HFF-Myc (cell line): Measurements from ENCODE around the gene CFAP74.

Experiments
- DNase-seq: peaks from one replicate; pipeline ENCODE4 v3.0.0-alpha.2; 2011; ENCODE audit warnings: low read depth; ENCODE audit errors: extremely low read depth
- H3K4me3 ChIP-seq: replicated peaks from 2 replicates; pipeline ENCODE4 v1.5.1; 2011; ENCODE audit warnings: low read depth, mild to moderate bottlenecking, control low read depth, low read length
- CTCF ChIP-seq: IDR thresholded peaks from 2 replicates; pipeline ENCODE4 v1.5.1; 2012; ENCODE audit warnings: mild to moderate bottlenecking, low read depth, low read length, control low read depth; ENCODE audit errors: missing control alignments

CFAP74 gene

GRCh38 chr1:2045468-2046173 is 42.0 kb upstream of the CFAP74 start:
- no peak overlapping the region for H3K4me3 ChIP-seq
- TF ChIP-seq CTCF = no peak
- DNase-seq = no peak

- DNase-seq = no peak
- peak; percentile 66 for TF ChIP-seq CTCF
- 0 out of 2 replicates have a peak overlapping the region, but pooled peaks have one; percentile 19 for H3K4me3 ChIP-seq
These were observed 41.1 kb upstream of the CFAP74 start for GRCh38 chr1:2044510-2045319.

GRCh38 chr1:2043886-2044285 is 40.3 kb upstream of the CFAP74 start:
- no peak overlapping the region for H3K4me3 ChIP-seq
- no peak for DNase-seq
- TF ChIP-seq CTCF = no peak

- no peak for DNase-seq
- no peak for TF ChIP-seq CTCF
These were observed 39.5 kb upstream of the CFAP74 start for GRCh38 chr1:2042830-2043773.

GRCh38 chr1:2041887-2042286 is 38.3 kb upstream of the CFAP74 start:
- no peak overlapping the region for H3K4me3 ChIP-seq
- no peak for TF ChIP-seq CTCF
- no peak for DNase-seq

More at GRCh38 chr1:2042830-2043773, 39.5 kb upstream of the CFAP74 start:
- H3K4me3 ChIP-seq = no peak overlapping the region

GRCh38 chr1:2041305-2041704 is 37.7 kb upstream of the CFAP74 start:
- no peak for TF ChIP-seq CTCF
- no peak for DNase-seq
- H3K4me3 ChIP-seq = no peak overlapping the region
